ENCODE measurements around the gene LRRC8B.
"Not testable (repeated sequence)": the region's sequence is repeated elsewhere in the genome, so short reads cannot be mapped to it uniquely, and the experiment has no call there.

Gene LRRC8B

DNA sequence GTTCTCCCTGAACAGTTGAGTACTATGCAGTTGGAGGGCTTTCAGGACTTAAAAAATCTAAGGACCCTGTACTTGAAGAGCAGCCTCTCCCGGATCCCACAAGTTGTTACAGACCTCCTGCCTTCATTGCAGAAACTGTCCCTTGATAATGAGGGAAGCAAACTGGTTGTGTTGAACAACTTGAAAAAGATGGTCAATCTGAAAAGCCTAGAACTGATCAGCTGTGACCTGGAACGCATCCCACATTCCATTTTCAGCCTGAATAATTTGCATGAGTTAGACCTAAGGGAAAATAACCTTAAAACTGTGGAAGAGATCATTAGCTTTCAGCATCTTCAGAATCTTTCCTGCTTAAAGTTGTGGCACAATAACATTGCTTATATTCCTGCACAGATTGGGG is 59.6 kb downstream of the LRRC8B start:
- DNase-seq (ENCODE audit: low spot score), result no peak

DNA sequence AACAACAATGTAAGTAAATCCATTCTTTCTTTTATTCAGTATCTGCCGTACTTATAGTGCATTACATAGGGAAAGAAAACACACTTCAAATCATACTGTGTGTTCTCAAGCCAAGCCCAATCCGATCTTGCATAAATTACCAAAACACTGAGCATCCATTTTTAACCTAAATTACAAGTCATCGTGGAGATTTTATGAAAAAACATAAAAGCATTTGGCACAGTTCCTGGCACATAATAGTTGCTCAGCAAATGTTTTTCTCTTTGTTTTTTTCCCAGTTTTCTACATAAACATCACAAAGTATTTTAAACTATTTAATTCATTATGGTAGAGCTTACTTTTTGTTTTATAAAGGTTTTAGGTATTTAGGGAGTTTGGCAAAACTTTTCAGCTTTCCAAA is 60.2 kb downstream of the LRRC8B start:
- DNase-seq (ENCODE audit: low spot score), result no peak

DNA sequence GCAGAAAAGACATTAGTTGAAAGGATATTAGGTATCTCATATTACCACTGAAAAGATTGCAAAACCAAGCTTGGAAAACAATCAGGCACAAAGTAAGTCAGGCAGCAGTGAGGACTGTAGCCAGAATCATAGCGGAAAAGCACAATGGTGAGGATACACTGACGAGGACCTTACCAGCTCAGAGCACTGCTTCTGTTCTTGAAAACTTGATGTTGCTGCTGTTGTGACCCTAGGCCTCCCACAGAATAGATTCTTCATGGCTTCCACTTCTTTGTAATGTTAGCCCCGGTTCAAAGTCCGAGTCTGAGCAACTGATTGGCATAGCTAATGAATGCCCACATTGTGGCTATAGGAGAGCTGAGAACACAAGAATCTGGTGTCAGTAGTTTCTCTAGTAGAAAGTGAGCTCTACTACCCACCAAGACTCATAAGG is 63.1 kb downstream of the LRRC8B start:
- DNase-seq (ENCODE audit: low spot score), result no peak

DNA sequence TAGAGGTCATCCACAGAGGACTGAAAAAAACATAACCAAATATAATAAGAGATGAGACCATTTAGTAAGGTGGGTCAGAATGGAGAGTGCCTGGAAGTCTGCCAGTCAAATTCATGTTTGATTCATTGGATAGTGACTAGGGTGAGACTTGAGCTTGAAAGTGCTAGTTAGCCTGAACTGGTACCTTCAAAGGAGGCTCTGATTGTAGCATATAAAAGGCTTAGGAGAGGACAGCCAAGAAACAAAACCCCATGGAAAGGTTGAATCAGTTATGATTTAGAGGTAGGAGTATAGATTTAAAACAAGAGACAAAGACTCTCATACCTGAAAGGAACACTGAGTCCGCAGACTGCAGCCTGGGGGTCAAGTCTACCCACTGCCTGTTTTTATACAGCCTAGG is 63.9 kb downstream of the LRRC8B start:
- no peak for DNase-seq (ENCODE audit: low spot score)

DNA sequence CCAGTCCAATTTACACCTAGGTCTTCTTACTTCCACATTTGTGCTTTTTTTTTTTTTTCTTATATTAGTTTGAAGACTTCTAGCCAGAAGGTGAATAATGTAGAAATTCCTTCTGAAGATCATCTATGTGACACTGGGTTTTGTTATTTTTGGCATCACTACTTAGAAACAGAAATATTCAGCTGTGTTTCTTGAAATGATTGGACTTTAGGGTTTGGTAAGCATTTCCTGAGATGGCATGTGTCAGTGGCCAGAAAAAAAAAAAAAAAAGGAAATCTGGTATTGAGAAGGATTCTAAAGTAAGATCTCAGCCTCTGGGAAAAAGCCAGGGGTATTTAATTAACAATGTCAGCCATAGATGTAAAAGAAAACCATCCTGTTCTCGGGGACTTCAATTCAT is 64.9 kb downstream of the LRRC8B start:
- DNase-seq (ENCODE audit: low spot score), result no peak

DNA sequence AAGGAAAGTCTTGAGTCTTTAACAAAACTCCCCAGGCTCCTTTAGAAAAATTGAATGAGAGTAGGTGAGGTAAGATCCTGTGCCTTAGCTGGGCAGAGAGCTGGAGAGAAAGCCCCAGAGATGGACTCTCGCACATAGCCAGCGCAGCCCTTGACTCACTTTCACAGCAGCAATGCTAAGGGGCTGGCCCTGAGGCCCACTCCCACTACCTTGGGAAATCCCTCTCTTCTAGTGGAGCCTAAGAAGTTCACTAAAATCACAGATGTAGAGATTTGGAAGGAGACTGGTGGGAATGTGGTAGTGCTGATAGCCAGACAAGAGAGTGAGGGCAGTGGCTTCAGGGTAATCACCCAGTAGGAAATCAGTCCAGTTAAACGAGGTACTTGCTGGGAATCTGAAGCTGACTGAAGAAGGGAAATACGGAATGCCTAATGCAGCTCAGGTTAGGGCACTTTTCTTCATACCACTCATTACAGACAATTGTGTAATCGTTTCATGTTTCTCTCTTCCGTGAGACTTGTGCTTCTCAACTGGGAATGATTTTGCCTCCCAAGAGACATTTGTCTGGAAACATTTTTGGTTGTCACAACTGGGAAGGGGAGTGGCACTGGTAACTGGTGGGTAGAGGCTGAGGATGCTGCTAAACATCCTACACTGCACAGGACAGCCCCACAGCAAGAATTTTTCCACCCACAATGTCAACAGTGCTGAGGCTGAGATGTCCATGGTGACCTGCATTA is 65.9 kb downstream of the LRRC8B start:
- no peak for DNase-seq (ENCODE audit: low spot score)

DNA sequence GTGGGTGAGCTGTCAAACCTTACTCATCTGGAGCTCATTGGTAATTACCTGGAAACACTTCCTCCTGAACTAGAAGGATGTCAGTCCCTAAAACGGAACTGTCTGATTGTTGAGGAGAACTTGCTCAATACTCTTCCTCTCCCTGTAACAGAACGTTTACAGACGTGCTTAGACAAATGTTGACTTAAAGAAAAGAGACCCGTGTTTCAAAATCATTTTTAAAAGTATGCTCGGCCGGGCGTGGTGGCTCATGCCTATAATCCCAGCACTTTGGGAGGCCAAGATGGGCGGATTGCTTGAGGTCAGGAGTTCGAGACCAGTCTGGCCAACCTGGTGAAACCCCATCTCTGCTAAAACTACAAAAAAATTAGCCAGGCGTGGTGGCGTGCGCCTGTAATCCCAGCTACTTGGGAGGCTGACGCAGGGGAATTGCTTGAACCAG is 68.3 kb downstream of the LRRC8B start:
- not testable (repeated sequence) for DNase-seq (ENCODE audit: low spot score)

DNA sequence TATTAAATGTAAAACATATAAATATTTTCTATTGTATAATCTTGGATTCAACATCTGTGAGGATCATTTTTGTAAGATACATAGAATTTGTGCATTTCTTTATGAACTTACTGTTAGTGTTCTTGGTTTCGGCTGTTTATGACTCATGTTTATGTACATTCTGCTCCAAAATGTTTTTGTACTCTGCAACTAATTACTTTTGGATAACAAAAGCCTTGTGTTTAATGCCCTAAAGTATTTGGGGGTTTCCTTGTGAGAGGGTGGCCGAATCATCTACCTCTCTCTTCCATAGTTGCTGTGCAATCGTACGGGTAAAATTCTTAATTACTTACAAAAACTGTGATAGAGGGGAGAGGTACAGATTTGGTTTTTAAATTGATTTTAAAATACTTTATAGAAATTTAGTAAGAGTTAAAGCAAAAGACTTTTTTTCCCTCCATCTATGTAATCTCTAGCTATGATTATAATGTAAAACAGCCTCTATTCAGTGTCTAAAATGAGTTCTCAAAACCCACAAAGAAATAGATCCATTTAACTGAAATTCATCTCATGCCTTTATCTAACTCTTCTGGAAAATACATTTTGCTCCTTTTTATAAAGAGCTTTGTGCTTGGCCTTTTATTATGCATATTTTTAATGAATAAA is 69.6 kb downstream of the LRRC8B start:
- no peak for DNase-seq (ENCODE audit: low spot score)

DNA sequence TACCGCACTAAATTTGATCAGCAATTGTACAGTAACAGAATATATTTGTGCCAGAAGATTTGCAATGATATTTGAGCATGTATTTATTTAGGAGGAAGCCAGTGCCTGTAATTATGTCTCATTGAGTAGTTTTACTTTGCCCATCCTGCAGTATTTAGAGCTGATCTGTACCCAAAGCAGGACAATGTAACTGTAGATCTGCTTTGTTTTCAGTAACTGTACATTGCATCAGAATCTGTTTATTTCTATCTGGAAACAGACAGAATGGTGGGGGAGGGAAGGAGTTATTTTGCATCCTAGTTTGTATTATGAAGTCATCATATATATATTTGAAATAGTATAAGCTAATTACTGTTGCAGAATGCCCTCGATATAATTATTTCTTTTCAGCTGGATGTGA is 72.1 kb downstream of the LRRC8B start:
- no peak for DNase-seq (ENCODE audit: low spot score)

DNA sequence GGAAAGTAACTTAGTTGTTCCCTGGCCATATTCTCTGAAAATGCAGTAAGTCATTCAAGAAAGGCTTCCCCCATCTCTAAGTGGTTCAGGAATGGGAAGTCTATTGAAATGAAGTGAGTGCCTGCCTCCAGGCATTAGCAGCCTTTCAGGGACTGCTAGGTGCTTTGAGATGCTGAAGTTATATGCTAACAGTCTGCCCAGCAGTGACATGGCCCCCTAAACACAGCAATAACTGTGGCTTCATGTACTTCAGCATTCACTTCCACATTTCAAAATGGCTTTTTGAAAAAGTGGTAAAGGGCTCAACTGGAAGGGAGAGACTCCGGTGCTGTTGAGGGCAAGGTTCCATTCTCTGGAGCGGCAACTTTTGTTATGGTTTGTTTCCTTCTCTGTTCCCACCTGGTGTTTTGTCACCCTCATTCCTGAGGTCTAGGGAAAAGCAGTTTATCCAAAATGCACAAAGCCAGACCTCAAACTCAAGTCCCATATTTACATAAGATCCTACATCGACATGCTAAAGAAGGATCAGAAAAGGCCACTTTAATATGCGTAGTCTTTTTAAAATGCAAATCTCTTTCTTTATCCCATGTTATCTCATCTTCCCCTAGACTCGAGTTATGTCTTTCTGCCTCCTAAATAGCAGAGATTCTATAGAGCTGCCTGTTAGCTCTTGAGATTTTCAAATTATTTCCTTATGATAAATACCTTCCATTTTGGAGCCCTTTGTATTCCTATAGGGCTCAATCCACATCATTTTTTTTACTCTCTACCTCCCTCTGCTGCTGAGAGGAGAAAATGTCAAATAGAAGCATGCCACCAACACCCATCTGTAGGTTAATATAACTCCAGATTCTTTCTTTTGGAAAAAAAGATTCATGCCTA is 74.1 kb downstream of the LRRC8B start:
- DNase-seq (ENCODE audit: low spot score), result peak; percentile 31

DNA sequence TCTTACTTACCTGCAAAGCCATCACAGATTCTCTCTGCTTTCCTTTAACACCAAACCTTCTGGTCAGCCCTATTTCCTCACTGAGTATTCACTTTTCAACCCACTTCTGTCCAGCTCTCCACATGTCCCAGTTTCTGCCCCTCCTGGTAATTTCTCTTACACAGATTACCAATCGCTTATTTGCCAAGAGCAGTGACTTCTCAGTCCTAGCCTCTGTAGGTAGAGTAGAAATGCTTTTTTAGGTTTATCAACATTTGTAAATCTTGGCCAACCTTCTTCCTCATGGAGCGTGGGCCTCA is 74.7 kb downstream of the LRRC8B start:
- DNase-seq (ENCODE audit: low spot score), result no peak

DNA sequence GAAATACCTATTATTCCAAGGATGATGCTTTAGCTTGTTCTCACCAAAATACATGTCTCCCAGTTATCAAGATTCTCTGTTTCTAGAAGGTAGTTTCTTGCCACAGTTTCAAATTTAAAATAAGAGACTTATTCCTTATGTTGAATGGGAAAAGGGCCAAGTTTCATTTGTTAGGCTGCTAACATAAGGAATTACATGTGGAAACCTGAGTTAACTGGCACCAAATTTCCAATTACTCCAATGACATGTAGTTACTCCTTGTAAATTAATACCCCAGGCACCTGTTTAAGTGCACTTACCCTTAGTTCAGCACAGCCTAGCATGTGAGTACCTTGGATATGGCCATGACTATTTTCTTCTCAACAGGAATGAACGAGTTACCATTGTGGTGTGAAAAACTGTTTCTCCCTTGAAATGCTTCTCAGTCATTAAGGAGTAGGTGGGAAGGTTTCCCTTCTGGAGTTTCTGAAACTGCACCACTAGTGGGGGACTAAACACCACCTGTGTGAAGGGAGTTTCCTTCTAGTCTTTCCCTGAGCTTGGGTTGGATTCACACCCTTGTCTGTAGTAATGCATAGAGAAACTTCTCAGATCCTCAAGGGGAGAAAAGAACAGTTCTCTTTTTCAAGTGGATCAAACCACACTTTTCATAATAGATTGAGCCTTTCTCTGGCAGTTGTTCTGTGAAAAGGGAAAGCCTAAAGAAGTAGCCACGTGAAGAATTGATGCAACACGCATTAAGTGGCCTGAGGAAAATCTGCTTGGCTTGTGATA is 76.0 kb downstream of the LRRC8B start:
- DNase-seq (ENCODE audit: low spot score), result no peak

DNA sequence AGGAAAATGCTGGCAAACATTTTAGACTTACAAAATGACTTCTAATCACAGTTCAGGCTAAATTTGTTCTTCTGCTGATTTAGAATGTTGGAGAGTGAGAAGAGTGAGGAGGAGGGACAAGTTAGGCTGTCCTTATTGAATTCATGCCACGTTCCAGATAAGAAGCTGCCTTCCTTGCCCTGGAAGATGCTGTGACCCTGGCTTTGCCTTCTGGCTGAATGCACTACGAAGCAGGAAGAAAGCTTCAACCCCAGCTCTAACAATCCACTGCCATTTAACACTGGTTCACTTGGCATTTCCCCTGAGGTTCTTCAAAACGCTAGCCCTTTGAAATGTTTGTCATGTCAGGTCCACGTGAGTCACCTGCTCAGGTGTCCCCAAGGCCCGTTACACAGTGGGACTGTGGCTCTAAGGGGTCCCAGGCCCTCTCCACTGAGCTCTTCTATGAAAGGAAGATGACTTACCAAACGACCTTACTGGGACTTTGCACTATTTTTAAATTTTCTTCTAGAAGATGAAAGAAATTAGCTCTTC is 78.3 kb downstream of the LRRC8B start:
- no peak for DNase-seq (ENCODE audit: low spot score)

DNA sequence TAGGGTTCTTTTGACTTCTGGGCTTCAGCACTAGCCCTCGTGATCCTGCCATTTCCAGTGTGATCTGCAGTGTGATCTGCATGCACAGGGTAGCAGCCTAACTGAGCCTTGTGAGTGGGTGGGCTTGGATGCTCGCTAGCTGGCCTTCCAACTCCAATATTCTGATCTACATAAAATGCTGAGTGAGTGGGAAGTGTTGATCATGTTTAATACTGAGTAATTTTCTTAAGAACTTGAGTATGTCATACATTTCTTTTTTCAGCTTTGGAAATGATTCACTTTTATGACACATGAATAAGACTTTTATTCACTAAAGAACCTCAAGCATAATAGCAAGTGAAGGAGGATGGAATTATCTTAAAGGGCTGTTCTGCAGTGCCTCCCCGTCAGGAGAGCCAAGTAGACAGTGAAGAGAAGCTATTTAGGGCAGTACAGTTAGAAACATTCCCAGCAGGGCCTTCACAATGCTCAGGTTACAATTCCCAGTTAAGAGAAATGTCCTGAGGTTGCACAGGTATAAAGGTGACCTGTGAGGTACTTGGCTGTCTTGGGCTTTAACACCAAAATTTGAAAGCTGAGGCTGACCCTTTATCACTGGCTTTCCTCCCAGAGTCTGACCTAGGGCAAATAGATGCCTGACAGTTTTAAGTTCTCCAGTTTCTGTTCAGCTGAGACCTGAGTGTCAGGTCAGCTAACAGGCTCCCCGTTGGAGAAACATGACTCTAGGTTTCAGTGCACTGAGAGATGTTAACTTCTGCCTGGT is 79.2 kb downstream of the LRRC8B start:
- no peak for DNase-seq (ENCODE audit: low spot score)

DNA sequence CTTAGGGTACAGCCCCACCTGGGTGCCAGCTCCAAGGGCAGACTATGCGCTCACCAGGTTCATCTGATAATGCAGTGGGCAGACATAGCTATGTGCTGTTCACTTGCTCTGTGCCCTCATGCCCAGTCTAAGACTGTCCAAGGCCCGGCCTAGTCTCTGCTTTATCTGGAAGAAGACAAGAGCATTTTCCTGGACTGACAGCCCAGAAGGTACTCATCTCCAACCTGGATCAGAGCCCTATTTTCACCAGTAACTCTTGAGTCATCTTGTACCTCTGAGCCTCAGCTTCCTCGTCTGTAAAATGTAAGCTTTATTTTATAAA is 79.7 kb downstream of the LRRC8B start:
- no peak for DNase-seq (ENCODE audit: low spot score)

DNA sequence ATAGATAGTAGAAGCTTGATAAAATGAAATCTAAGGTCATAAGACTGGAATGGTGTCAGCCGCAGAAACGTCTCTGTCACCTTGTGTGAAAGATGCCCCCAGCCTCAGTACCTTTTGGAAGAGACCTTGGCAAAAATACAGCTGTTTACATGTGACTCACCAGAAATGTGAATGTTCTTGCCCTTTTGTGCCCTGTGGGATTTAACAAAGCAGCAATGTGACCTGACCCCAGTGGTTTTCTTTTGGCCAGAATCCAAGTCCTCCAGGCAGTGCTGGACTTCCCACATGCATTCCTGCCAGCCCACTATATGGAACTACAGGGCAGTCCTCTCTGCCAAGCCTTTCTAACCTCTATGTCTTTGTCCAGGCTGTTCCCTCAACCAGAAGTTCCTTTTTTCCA is 81.1 kb downstream of the LRRC8B start:
- no peak for DNase-seq (ENCODE audit: low spot score)

DNA sequence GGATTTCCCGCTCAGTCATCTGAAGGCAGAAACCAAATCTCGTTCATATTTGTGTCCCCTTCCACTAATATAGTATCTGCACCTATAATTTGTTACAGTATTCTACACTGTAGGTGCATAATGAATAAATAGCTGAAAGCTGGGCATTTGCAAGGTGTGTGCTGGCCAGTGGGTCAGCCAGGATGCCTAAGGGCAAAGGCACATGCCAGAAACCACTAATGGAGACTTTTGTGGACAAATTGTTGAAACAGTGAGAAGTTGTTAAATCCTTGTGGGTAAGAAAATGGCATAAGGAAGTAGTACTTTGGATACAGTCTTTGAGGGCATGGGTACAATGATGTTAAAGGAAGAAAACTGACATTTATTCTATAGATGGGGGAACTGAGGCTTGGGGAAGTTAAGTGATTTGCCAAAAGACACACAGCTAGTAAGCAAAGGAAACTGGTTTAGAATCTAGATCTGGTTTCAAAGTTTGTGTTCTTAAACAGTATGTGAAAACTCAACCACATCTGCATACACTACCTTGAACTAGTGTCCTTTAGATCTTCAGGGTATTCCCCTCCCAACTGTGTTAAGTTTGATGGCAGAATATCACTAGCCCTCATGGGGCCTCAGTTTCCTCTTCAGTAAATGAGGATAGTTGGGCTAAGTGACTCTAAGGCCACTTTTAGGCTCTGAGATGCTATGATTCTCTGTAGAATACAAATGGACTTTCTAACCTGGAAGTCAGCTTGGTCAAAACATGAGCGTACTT is 81.8 kb downstream of the LRRC8B start:
- no peak for DNase-seq (ENCODE audit: low spot score)

DNA sequence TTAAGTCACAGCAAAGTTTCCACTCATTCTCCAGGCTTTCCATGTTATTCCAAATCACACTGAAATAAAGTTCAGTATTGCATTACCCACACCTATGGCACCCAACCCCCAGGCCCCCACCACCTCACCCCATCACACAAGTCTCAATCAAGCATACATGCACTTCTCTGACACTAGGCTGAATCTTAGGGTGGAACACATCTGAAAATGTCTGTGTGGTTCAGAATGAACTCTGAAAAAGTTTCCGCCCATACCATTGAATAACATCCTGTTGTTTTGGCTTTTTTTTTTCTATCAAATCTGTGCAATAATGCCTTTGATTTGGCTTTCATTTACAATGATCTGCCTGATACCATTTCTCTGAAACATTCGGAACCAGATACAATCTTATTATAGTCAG is 82.5 kb downstream of the LRRC8B start:
- peak; percentile 70 for DNase-seq (ENCODE audit: low spot score)

DNA sequence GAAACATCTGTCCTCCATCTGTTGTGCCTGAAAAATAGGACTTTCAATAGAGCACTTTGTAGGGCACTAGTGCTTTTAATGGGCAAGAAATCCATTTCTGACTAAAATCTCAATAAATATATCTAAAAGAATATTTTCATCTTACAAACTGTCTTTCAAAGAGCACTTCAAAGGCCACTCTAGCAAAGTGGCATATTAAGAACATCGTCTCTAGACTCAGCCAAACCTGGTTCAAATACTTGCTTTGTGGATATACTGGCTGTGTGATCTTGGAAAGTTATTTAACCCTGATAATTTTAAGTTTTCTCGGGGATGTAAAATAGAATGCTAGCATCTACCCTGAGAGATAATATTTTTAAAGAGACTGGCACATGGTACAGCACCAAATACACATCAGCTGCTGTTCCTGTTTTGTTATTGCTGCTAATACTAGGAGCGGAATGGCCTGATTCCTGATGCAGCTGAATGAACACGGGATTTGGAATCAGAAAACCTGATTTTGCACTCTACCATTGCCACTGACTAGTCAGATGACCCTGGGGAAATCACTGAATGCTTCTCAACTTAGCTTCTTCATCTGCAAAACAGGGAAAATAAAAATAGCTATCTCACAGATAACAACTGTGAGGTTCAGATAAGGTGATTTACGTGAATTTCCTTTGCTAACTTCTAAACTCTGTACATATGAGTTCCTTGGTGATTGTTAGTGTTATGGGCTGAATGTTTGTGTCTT is 83.1 kb downstream of the LRRC8B start:
- DNase-seq (ENCODE audit: low spot score), result no peak
